Psoas muscle (tissue), 8 donors: Measurements from ENCODE around the gene HMBS. TPM values are rescaled to one million over a fixed set of nuclear protein-coding genes. Genes with fewer than 3 reads are reported as not detected.

Experiments
- ATAC-seq, 4 donors: fragments of 200-7000 bp; cut with Tn5 transposase; one replicate each; pipeline ENCODE4 v1.9.1; 2020; ENCODE audit warnings: moderate library complexity in 3 of 4, mild to moderate bottlenecking in 2 of 4
- DNase-seq, 2 donors: peaks; one replicate each; pipeline ENCODE4 v3.0.0-alpha.2; 2020
- H3K27ac ChIP-seq: fragments of 200-600 bp; one replicate; pipeline ENCODE4 v1.8.0; 2022
- H3K27me3 ChIP-seq, 3 donors: fragments of 200-600 bp in 1 of 3; one replicate each; pipeline versions ENCODE4 v1.6.1 to v1.8.0; 2013 to 2022; ENCODE audit warnings: low read length in 2 of 3, mild to moderate bottlenecking in 2 of 3, moderate library complexity in 1 of 3; ENCODE audit not compliant: insufficient read depth in 3 of 3
- H3K36me3 ChIP-seq, 2 donors: fragments of 200-600 bp in 1 of 2; one replicate each; pipeline versions ENCODE4 v1.6.1 to v1.8.0; 2013 to 2022; ENCODE audit warnings: low read depth in 1 of 2, mild to moderate bottlenecking in 1 of 2, moderate library complexity in 1 of 2; ENCODE audit not compliant: insufficient read depth in 1 of 2
- H3K4me1 ChIP-seq: fragments of 200-600 bp; one replicate; pipeline ENCODE4 v1.8.0; 2022
- H3K4me3 ChIP-seq: fragments of 200-600 bp; one replicate; pipeline ENCODE4 v1.8.0; 2022; ENCODE audit warnings: mild to moderate bottlenecking
- H3K9me3 ChIP-seq: fragments of 200-600 bp; one replicate; pipeline ENCODE4 v1.8.0; 2022
- CTCF ChIP-seq: fragments of 200-600 bp; IDR thresholded peaks from one replicate; pipeline ENCODE4 v1.8.0; 2022; ENCODE audit warnings: antibody characterized with exemption
- WGBS, 3 donors: extraction: QIAGEN DNeasy Blood & Tissue Kit; methylation state at CpG; one replicate each; pipeline versions ENCODE4 v1.1.6 to v1.1.7; 2013; 5-methylcytosine and 5-hydroxymethylcytosine counted together
- intact Hi-C, 2 donors: fragments of 100-400 bp; cut with DNase I; formaldehyde crosslinking; loops; one replicate each; pipeline versions ENCODE4 v1.11.0 to v1.14.2; 2022
- polyA plus RNA-seq, 3 donors: library from polyadenylated mRNA; stranded (reverse); fragments of 200-250 nt; gene quantifications; one replicate each; pipeline ENCODE4 v1.2.3, GENCODE V29; 2013
- total RNA-seq, 4 donors: library from RNA; stranded (reverse); fragmentation: NEBNext Ultra II Directional in 2 of 4; extraction: Animal tissue kit (Norgen Biotek cat#: 25700) in 2 of 4; gene quantifications; one replicate each; pipeline versions ENCODE4 v1.2.1 to v1.2.4, GENCODE V29; 2021 to 2023
- donor health status: healthy with polysubstance abuse.
- donor health status: DM: no; HTN: no; CAD: no; lungs with moderate emphysema.
- donor health status: Bipolar disorder and iron deficiency.
- donor health status: healthy.
- donor health status: DM: yes; HTN: yes; CAD: no.
- donor health status: DM: no; HTN: no; CAD: no.
- donor health status: DM: no; HTN: no; CAD: no.
- donor health status: DM: yes; HTN: yes; CAD: no.

Gene HMBS
- total and polyA plus RNA-seq, 7 donors, result 18.1 to 45.3 (median 33.3) TPM

GRCh38 chr11:119044708-119045107 is 40.0 kb upstream of the HMBS start:
- Histone ChIP-seq H3K9me3 (no peaks in the 10 kb centered on the region), H3K27me3 (no peaks in the 10 kb centered on the region), H3K4me1 (no peaks in the 10 kb centered on the region), H3K36me3 (peaks cover 6 to 55% of the 10 kb centered on the region in 2 donors), H3K27ac (no peak overlapping the region), H3K4me3 (no peak overlapping the region)
- intact Hi-C loops, result no loop called here
- no peak for TF ChIP-seq CTCF
- DNase-seq, result no peak
- no peak for ATAC-seq
- WGBS, 3 donors, result 64 to 81% (median 77%) methylated on average over 6 of the region's 6 CpGs

- Histone ChIP-seq H3K4me3 (no peak overlapping the region), H3K9me3 (no peaks in the 10 kb centered on the region), H3K27ac (no peak overlapping the region), H3K4me1 (no peaks in the 10 kb centered on the region), H3K36me3 (peaks cover 6 to 73% of the 10 kb centered on the region in 2 donors), H3K27me3 (no peaks in the 10 kb centered on the region)
- WGBS, 3 donors, result 91 to 97% (median 92%) methylated on average over 6 of the region's 6 CpGs
- intact Hi-C loops, result no loop called here
- no peak for TF ChIP-seq CTCF
- DNase-seq (no peak), ATAC-seq (no peak)
These were observed 38.2 kb upstream of the HMBS start for GRCh38 chr11:119046489-119046888.

GRCh38 chr11:119047205-119047604 is 37.5 kb upstream of the HMBS start:
- Histone ChIP-seq H3K27me3 (no peaks in the 10 kb centered on the region), H3K36me3 (peaks cover 6 to 80% of the 10 kb centered on the region in 2 donors), H3K4me1 (no peaks in the 10 kb centered on the region), H3K9me3 (no peaks in the 10 kb centered on the region), H3K4me3 (no peak overlapping the region), H3K27ac (no peak overlapping the region)
- intact Hi-C loops, result no loop called here
- ATAC-seq (no peak), DNase-seq (no peak)
- TF ChIP-seq CTCF, result no peak
- 95 to 98% (median 96%) methylated on average over 6 of the region's 6 CpGs for WGBS, 3 donors

- intact Hi-C loops, result no loop called here
- peaks cover 6 to 95% of the 10 kb centered on the region in 2 donors for H3K36me3 ChIP-seq
These were observed 36.0 kb upstream of the HMBS start for GRCh38 chr11:119048644-119049043.

More at GRCh38 chr11:119048644-119049043, 36.0 kb upstream of the HMBS start:
- Histone ChIP-seq H3K4me1 (no peaks in the 10 kb centered on the region), H3K9me3 (no peaks in the 10 kb centered on the region), H3K27me3 (no peaks in the 10 kb centered on the region), H3K27ac (no peak overlapping the region), H3K4me3 (no peak overlapping the region)
- TF ChIP-seq CTCF, result no peak
- ATAC-seq, result no peak
- 94 to 95% (median 95%) methylated on average over 9 of the region's 9 CpGs for WGBS, 3 donors
- no peak for DNase-seq
